Fibroblast of mammary gland (primary cell): Measurements from ENCODE around the gene ABCA7.

ENCODE experiments used
- DNase-seq: peaks from one replicate; pipeline ENCODE4 v3.0.0-alpha.2; 2010; ENCODE audit warnings: low read depth
- H3K4me3 ChIP-seq: 2 replicates; pipeline ENCODE4 v1.5.1; 2011; ENCODE audit warnings: low read depth, mild to moderate bottlenecking, low read length, moderate library complexity; ENCODE audit not compliant: control insufficient read depth
- CTCF ChIP-seq: conservative IDR thresholded peaks from 2 replicates; pipeline ENCODE4 v1.5.1; 2011; ENCODE audit warnings: low read depth, low read length, inconsistent platforms; ENCODE audit not compliant: control insufficient read depth, insufficient read depth

ABCA7 gene

GRCh38 chr19:1104311-1105007 is 64.6 kb downstream of the ABCA7 start:
- DNase-seq = peak; percentile 76
- H3K4me3 ChIP-seq = peak overlapping the region; percentile 61
- no peak for TF ChIP-seq CTCF

- peak; percentile 55 for DNase-seq
- TF ChIP-seq CTCF = no peak
These were observed 65.3 kb downstream of the ABCA7 start for GRCh38 chr19:1105008-1105872.

DNA sequence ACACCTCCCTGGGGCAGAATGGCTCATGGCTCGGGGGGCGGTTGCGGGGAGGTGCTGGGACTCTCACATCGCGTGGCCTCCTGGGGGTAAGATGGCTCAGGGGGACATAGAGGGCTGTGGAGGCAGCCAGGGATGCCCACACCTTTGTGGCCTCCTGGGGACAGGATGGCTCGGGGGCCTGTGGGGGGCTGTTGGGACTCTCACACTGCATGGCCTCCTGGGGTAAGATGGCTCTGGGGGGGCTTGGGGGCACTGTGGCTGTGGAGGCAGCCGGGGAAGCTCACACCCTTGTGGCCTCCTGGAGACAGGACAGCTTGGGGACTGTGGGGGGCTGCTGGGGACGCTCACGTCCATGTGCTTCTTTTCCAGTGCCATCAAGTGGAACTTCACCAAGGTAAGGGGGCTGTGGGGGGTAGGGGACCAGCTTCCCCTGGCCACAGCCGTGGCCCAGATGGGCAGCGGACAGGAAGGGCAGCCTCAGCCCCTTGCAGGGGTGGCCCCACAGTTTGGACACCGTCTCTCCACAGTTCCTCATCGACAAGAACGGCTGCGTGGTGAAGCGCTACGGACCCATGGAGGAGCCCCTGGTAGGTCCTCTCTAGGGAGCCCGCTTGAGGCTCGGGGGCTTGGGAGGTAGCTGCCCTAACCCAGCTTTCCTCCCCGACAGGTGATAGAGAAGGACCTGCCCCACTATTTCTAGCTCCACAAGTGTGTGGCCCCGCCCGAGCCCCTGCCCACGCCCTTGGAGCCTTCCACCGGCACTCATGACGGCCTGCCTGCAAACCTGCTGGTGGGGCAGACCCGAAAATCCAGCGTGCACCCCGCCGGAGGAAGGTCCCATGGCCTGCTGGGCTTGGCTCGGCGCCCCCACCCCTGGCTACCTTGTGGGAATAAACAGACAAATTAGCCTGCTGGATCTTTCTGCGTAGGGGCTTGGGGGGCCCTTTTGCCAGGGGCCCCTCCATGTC is 66.2 kb downstream of the ABCA7 start:
- DNase-seq = no peak
- no peak for TF ChIP-seq CTCF
- no peak overlapping the region for H3K4me3 ChIP-seq

More at GRCh38 chr19:1105008-1105872, 65.3 kb downstream of the ABCA7 start:
- H3K4me3 ChIP-seq = peak overlapping the region; percentile 61

GRCh38 chr19:1106841-1107660 is 67.1 kb downstream of the ABCA7 start:
- TF ChIP-seq CTCF = peak; percentile 18
- H3K4me3 ChIP-seq = no peak overlapping the region
- peak; percentile 60 for DNase-seq

DNA sequence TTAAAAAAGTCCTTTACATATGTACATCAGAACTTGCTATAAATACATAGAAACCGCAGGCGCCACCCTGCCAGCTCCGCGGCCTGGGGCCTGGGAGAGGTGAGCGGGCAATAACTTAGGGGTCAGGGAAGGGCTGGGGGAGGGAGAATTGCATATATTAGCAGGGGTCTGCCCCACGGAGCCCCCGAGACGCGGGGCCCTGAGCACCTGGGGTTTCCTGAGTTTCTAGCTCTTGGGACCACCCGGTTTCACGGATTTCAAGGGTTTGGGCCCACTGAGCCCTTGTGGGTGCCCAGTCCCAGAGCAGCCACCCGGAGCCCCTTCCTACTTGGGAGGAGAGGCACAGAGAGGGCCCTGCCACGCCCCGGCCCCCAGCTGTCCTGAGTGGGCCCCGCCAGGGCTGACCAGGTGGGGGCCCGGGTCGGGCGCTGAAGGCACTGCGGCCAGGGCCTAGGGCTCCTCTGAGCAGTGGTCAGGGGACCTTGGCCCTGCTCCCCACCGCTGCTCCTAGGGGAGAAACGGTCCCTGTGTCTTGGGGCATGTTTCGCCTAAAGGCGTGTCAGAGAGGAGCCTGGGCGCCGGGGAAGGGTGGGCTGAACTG is 67.9 kb downstream of the ABCA7 start:
- no peak overlapping the region for H3K4me3 ChIP-seq
- no peak for DNase-seq
- TF ChIP-seq CTCF = no peak
